Activated CD8-positive, alpha-beta memory T cell treated with anti-CD3 and anti-CD28 coated beads, Interleukin-2, amount 50 U/mL, for 48 hours (primary cell): ENCODE measurements around the gene KCND1.
"Not testable (repeated sequence)": the region's sequence is repeated elsewhere in the genome, so short reads cannot be mapped to it uniquely, and the experiment has no call there.

Source experiments
- DNase-seq: peaks from one replicate; pipeline ENCODE4 v3.0.0-alpha.2; 2020

Gene KCND1

GRCh38 chrX:48971249-48972219 is at the start of gene KCND1:
KCND1 (minus strand) TSS chrX:48971844; CDS start chrX:48970271, 1,573 bp downstream.
- no peak for DNase-seq

DNA sequence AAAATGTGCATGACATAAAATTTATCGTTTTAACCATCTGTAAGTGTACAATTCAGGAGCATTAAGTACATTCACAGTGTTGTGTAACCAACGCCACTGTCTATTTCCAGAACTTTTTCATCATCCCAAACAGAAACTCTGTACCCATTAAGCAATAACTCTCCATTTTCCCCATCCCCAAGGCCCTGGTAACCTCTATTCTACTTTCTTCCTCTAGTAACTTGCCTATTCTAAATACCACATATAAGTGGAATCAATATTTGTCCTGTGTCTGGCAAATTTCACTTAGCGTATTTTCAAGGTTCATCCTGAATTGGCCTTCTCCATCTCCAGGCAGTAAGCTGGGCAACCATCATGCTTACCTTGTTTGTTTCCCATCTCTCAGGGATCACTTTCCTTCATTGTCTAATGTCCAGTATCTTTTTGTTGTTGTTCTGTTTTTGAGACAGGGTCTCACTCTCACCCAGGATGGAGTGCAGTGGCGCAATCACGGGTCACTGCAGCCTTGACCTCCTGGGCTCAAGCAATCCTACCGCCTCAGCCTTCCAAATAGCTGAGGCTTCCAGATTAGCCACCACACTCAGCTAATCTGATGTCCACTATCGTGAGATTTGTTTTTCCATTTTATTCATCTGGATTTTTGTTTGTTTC is 48.1 kb upstream of the KCND1 start:
- DNase-seq = no peak

GRCh38 chrX:49019050-49019449 is 47.4 kb upstream of the KCND1 start:
- DNase-seq = no peak

DNA sequence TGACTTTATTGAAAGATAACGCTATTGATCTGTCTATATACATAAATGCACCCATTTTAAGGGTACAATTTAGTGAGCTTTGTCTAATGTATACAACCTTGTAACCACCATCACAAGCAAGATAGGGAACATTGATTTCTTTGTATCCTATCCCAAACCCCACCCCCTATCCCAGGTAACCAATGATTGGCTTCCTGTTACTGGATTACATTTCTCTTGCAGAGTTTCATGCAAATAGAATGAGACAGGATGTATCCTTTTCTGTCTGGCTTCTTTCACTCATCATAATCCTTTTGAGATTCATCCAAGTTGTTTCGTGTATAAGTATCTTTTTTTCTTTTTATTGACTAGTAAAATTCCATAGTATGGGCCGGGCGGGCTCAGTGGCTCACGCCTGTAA is 32.1 kb upstream of the KCND1 start:
- no peak for DNase-seq

DNA sequence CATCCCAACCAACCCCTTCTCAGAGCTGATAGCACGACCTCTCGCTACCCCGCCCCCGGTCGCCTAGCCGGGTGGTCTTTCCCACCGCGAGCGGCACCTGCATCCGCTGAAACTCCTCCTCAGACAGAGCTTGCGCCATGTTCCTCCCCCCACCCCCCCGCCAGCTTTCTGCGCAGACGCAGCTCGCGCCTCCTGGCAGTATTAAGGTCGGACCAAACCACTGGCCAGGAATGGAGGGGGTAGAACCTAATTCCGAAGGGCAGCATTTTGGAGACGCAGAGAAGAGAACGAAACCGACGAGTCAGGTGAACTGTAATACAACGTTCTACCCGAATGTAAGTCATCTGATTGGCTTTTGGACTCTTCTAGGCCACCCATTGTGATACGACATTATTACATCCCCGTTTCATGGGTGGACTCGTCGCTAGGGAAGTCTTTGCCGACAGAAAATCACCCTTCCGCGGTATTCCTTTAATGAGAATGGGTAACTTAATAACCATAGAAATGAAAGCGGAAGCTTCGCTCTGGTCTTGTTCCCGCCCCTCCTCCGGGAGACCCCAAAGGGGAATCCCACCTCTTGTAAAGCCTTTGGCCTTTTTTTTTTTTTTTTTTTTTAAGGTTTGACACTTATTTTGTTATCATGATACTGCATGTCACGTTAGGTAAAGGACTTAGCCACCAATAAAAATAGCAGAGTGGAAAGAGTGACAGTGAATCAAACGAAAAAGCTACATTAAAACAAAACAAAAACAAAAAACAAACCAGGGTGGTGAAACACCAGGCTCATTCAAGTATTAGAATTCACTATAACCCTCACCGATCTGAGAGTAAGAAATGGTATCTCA is 30.7 kb upstream of the KCND1 start, which contains the start of gene GRIPAP1:
Gene GRIPAP1 (minus strand): TSS at position 174 of the 845 bp plus-strand sequence. CDS start 35 bp downstream, at position 139.
- peak; percentile 81 for DNase-seq

DNA sequence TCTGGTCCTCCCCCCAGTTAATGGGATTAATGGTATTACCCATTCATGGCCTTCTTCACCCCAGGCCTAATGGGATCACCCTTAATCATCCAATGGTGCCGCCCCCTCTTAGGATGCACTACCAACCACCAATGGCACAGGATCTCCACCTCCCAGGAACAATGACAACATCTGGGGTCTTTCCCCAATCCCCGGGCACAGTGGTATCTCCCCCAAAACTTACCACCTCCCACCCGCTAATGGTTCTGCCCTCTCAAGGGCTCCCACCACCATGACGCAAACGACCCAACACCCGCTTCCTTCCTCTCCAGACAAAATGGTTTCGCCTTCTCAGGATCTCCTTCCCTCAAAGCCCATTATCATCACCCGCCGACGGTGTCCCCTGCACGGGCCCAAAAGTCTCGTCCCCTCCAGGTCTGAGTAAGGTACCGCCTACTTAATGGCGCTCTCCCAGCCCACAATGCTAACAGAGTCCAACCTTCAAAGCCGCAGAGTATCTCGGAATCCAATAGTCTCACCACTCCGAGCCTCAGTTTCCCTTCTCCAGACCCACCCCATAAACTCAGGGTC is 30.0 kb upstream of the KCND1 start:
- peak; percentile 68 for DNase-seq

DNA sequence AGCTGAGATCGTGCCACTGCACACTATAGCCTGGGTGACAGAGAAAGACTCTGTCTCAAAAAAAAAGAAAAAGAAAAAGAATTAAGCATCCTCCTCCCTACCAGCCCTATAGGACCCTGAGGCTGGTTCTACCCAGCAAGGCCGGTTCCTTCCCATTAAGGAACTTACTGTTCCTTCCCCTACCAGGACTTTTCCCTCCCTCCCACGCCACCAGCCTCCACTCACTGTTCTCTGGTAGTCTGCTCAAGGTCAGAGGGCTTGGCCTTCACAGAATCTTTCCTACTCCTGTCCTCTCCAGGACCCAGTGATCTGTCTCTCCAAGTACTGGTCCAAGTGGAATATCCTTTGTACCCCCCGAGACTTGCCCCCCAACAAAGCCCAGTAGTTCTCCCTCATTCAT is 29.0 kb upstream of the KCND1 start:
- DNase-seq = no peak

GRCh38 chrX:48999030-48999429 is 27.4 kb upstream of the KCND1 start:
- DNase-seq = no peak

DNA sequence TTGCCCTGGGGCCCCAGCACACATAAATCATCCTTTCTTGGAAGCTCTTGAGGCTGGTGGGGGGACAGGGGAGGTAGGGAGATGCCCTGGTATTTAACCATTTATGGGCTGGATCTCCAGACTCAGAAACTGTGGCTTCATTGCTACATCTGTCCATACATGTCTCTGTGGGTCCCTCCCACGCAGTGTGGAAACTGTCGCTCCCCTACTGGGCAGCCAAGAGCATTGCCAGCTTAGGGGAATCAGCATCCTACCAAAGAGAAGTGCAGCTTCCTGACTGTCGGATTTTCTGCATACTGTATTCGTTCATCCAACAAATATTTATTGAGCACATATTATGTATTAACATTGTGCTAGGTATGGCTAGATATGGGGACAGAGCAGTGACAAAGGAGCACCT is 26.7 kb upstream of the KCND1 start:
- no peak for DNase-seq

GRCh38 chrX:48997865-48998264 is 26.2 kb upstream of the KCND1 start:
- DNase-seq = no peak

DNA sequence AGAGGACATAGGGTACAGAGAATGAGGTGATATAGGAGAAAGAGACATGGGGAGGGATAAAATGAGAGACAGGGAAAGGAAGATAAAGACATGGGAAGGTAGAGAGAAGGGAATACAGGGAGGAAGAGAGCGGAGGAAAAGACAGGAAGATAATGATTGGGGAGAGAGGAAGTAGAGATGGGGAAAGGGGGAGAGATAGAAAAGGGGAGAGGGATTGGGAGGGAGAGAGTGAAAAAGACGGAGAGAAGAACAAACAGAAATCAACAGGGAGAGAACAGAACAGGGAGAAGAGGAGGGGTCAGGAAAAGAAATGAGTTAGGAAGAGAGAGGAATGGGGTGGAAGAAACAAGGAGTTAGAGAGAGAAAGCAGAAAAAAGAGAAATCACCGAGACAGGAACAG is 25.8 kb upstream of the KCND1 start:
- DNase-seq = no peak

- no peak for DNase-seq
Observed at GRCh38 chrX:48996969-48997368, 25.3 kb upstream of the KCND1 start.

DNA sequence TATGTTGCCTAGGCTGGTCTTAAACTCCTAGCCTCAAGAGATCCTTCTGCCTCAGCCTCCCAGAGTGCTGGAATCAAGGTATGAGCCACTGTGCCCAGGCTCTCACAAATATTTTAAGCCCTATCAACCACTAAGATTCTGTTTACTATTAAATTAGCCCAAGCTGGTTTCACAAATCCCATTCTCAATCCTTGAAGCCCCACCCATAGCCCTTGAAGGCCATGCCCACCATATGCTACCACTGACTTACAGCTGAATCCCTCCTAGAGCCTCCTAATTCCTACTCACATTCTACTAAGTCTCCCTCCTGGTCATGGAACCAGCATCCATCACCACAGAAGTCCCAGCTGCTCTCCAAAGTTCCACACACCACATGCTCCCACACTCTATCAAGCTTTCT is 20.7 kb upstream of the KCND1 start:
- DNase-seq = no peak

DNA sequence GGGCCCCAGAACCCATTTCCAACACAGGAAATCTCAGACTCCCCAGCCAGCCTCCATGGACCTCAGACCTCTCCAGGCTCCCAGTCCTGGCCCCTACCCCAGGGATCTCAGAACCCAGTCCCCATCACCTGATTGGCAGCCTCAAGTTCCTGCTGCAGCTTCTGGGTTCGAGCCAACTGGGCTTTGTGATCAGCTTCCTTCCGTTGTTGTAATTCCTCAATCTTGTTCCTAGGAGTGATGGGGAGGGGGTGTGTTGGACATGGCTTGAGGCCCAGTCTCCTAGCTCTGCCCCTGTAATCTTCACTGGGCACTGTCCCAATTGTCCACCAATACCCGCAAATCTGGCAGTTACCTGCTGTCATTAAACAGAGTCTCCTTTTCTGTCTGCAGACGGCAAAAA is 17.8 kb upstream of the KCND1 start:
- DNase-seq = no peak

DNA sequence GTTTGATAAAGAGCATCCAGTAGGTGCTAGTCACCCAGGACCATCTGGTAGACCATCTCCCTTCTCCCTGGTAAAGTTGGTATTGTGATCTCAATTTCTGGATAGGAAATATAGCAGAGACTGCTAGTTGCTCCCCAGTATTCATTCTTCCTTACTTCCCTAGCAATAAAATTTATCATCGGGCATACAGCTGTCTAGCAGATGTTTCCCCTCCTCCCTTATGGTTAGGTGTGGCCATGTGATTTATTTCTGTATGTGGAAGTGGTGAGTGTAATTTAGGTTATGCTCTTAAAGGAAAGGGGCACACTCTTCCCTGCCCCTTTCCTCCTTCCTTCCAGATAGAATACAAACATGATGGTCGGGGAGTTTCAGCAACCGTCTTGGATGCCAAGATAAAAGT is 12.3 kb upstream of the KCND1 start:
- no peak for DNase-seq

- DNase-seq = no peak
Observed at GRCh38 chrX:48983081-48983480, 11.4 kb upstream of the KCND1 start.

- no peak for DNase-seq
Observed at GRCh38 chrX:48981178-48981577, 9.5 kb upstream of the KCND1 start.

GRCh38 chrX:48980341-48980740 is 8.7 kb upstream of the KCND1 start:
- not testable (repeated sequence) for DNase-seq

DNA sequence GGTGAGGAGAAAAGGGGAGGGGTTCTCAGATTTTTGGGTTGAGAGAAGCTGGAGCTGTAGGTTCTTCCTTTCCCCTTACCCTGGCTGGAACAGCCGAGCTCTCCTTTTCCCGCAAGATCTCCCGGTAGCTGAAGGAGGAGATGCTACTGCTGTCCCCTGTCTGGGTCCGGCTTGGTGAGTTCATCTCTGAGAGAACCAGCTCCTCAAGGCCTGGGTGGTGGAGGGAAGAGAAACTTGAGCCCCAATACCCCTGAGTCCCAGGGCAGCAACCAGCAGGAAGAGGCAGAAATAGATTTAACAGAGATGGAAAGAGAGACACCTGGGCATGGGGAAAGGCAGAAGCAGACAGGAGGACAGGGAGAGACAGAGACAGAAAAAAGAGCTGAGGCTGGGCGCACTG is 6.6 kb upstream of the KCND1 start:
- no peak for DNase-seq

DNA sequence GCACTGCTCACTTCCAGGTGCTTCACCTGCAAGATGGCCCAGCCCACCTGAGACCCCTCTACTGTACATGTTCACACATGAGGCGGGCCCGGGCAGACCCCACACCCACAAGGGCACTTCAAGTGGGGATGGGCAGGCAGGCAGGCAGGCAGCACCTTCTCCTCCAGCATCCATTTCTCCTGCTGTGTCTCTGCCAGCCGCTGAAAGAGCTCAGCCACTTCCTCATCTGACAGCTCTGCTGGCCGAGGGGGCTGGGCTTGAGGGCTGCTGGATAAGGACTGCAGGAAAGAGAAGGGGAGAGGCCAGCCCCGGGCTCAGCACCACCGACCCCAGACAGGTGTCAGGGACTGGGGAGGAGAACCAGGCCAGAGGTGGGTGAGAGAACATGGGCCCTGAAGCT is 4.4 kb upstream of the KCND1 start:
- no peak for DNase-seq

GRCh38 chrX:48975541-48975940 is 3.9 kb upstream of the KCND1 start:
- no peak for DNase-seq

GRCh38 chrX:48975041-48975440 is 3.4 kb upstream of the KCND1 start:
- no peak for DNase-seq

DNA sequence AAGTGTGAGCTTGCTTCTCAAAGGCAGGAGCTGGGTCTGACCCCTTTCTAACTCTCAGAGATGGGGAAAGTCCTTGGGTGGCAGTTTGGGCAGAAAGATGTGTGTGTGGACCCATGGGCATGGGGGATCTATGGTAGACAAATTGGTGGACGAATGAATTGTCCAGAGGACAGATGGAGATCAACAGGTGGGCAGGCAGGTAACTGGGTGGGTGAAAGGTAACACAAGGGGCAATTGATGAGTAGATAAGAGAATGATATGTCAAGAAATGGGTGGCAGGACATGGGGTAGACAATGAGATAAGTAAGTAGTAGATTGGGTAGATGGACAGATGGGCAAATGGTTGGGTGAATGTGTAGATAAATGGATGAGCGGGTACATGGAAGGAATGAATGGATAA is 2.9 kb upstream of the KCND1 start:
- DNase-seq = no peak
